IPS DF 4.7 (cell line): ENCODE results near the gene KCNJ15.

ENCODE experiments used
- DNase-seq: peaks from one replicate; pipeline ENCODE4 v3.0.0-alpha.2; 2013; ENCODE audit warnings: low spot score; ENCODE audit errors: extremely low read depth

Gene KCNJ15

GRCh38 chr21:38325216-38325615, 68.4 kb downstream of the KCNJ15 start:
- DNase-seq: no peak

- no peak for DNase-seq
Measured at GRCh38 chr21:38325731-38326420, 69.1 kb downstream of the KCNJ15 start.

- DNase-seq: no peak
Measured at GRCh38 chr21:38326429-38326828, 69.6 kb downstream of the KCNJ15 start.

GRCh38 chr21:38326899-38327298, 70.1 kb downstream of the KCNJ15 start:
- no peak for DNase-seq

GRCh38 chr21:38327984-38328383, 71.2 kb downstream of the KCNJ15 start:
- DNase-seq: no peak

GRCh38 chr21:38329162-38329561, 72.4 kb downstream of the KCNJ15 start:
- no peak for DNase-seq

- no peak for DNase-seq
Measured at GRCh38 chr21:38330666-38331065, 73.9 kb downstream of the KCNJ15 start.

- no peak for DNase-seq
Measured at GRCh38 chr21:38333301-38334272, 76.8 kb downstream of the KCNJ15 start.

- DNase-seq: no peak
Measured at GRCh38 chr21:38334866-38335265, 78.1 kb downstream of the KCNJ15 start.

- DNase-seq: no peak
Measured at GRCh38 chr21:38337793-38338192, 81.0 kb downstream of the KCNJ15 start.

- no peak for DNase-seq
Measured at GRCh38 chr21:38340131-38340530, 83.3 kb downstream of the KCNJ15 start.

- no peak for DNase-seq
Measured at GRCh38 chr21:38341546-38342012, 84.8 kb downstream of the KCNJ15 start.

- DNase-seq: no peak
Measured at GRCh38 chr21:38342739-38343138, 85.9 kb downstream of the KCNJ15 start.

- no peak for DNase-seq
Measured at GRCh38 chr21:38343691-38344090, 86.9 kb downstream of the KCNJ15 start.

GRCh38 chr21:38346286-38346685, 89.5 kb downstream of the KCNJ15 start:
- DNase-seq: no peak

GRCh38 chr21:38349111-38349746, 92.4 kb downstream of the KCNJ15 start:
- DNase-seq: no peak

GRCh38 chr21:38349977-38350376, 93.2 kb downstream of the KCNJ15 start:
- DNase-seq: no peak

- DNase-seq: no peak
Measured at GRCh38 chr21:38350684-38351083, 93.9 kb downstream of the KCNJ15 start.

- DNase-seq: no peak
Measured at GRCh38 chr21:38351176-38351959, 94.6 kb downstream of the KCNJ15 start.

- DNase-seq: no peak
Measured at GRCh38 chr21:38351961-38352521, 95.2 kb downstream of the KCNJ15 start.
